Mesendoderm (in vitro differentiated cells): ENCODE data around the gene PAQR8.

Experiments
- DNase-seq: peaks from one replicate; pipeline ENCODE4 v3.0.0; 2013
- H2AK5ac ChIP-seq: 2 replicates; pipeline ENCODE4 v1.6.1; 2013; ENCODE audit warnings: low read length, inconsistent platforms
- H2BK120ac ChIP-seq: 2 replicates; pipeline ENCODE4 v1.6.1; 2013; ENCODE audit warnings: low read depth, mild to moderate bottlenecking, low read length, moderate library complexity, mixed read lengths
- H2BK15ac ChIP-seq: replicated peaks from 2 replicates; pipeline ENCODE4 v1.6.1; 2013; ENCODE audit warnings: low read depth, mild to moderate bottlenecking, moderate library complexity
- H2BK5ac ChIP-seq: 2 replicates; pipeline ENCODE4 v1.6.1; 2013; ENCODE audit warnings: low read length, inconsistent platforms
- H3K18ac ChIP-seq: 2 replicates; pipeline ENCODE4 v1.6.1; 2013; ENCODE audit warnings: mild to moderate bottlenecking, low read length, mixed read lengths
- H3K23ac ChIP-seq: one replicate; pipeline ENCODE4 v1.6.1; 2013; ENCODE audit warnings: low read length
- H3K27ac ChIP-seq: 2 replicates; pipeline ENCODE4 v1.5.1; 2013; ENCODE audit warnings: low read depth, mild to moderate bottlenecking, inconsistent platforms, low read length, moderate library complexity
- H3K27me3 ChIP-seq: 2 replicates; pipeline ENCODE4 v1.6.1; 2013; ENCODE audit warnings: low read length, control low read depth, mild to moderate bottlenecking, inconsistent platforms; ENCODE audit not compliant: insufficient read depth, poor library complexity
- H3K36me3 ChIP-seq: 2 replicates; pipeline ENCODE4 v1.6.1; 2013; ENCODE audit warnings: low read length, inconsistent platforms; ENCODE audit not compliant: control insufficient read depth, insufficient read depth
- H3K4ac ChIP-seq: one replicate; pipeline ENCODE4 v1.6.1; 2013; ENCODE audit warnings: low read depth, mild to moderate bottlenecking, low read length, moderate library complexity
- H3K4me1 ChIP-seq: 2 replicates; pipeline ENCODE4 v1.6.1; 2013; ENCODE audit warnings: low read depth, low read length, inconsistent platforms; ENCODE audit not compliant: control insufficient read depth
- H3K4me2 ChIP-seq: 2 replicates; pipeline ENCODE4 v1.6.1; 2013; ENCODE audit warnings: low read length
- H3K4me3 ChIP-seq: 2 replicates; pipeline ENCODE4 v1.5.1; 2013; ENCODE audit warnings: mild to moderate bottlenecking, low read length
- H3K56ac ChIP-seq: one replicate; pipeline ENCODE4 v1.6.1; 2013; ENCODE audit warnings: low read length
- H3K79me1 ChIP-seq: 2 replicates; pipeline ENCODE4 v1.6.1; 2013; ENCODE audit warnings: low read length, inconsistent platforms
- H3K79me2 ChIP-seq: 2 replicates; pipeline ENCODE4 v1.6.1; 2013; ENCODE audit warnings: mild to moderate bottlenecking, low read length; ENCODE audit not compliant: control insufficient read depth, insufficient read depth
- H3K9ac ChIP-seq: 2 replicates; pipeline ENCODE4 v1.6.1; 2013; ENCODE audit warnings: low read length, inconsistent platforms
- H4K5ac ChIP-seq: one replicate; pipeline ENCODE4 v1.6.1; 2013; ENCODE audit warnings: low read length
- H4K8ac ChIP-seq: one replicate; pipeline ENCODE4 v1.6.1; 2013; ENCODE audit warnings: low read depth, mild to moderate bottlenecking, control low read depth, low read length, moderate library complexity
- WGBS: extraction: QIAGEN DNeasy Blood & Tissue Kit; methylation state at CpG from one replicate; pipeline ENCODE4 v1.1.7; 2013; ENCODE audit warnings: low lambda C conversion rate, missing lambda C conversion rate; ENCODE audit not compliant: insufficient coverage; ENCODE audit errors: extremely low coverage; 5-methylcytosine and 5-hydroxymethylcytosine counted together

PAQR8 gene

DNA sequence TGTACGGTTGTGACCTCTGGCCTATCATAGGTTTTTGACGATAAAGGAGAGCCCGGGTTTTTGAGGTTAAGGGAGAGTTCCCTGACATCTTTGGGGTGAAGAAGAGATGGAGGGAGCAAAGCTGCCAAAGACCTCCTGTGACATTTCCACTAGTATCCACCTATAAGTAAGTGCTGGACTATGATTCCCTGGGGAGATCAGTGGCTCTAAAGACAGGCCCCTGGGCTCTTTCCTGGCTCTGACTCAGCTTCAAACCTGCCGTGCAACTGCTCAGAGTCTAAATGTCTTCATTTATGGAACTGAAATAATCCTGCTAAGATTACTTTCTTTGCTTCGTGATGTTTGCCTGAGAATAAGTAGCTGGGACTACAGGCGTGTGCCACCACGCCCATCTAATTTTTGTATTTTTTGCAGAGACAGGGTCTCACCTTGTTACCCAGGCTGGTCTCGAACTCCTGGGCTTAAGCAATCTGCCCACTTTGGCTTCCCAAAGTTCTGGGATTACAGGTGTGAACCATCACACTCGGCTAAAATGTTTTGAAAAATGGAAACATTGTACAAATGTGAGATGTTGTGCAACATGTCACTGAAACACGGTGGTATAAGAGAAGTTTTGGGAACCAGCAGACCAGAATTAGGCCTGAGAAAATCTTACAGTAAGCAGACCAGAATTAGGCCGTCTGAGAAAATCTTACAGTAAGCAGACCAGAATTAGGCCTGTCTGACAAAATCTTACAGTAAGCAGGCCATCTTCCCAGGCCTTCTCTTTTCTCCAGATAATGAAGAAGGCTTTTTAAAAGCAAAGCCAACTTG lies 1.1 kb upstream of the PAQR8 start:
- no peak overlapping the region for H2BK15ac ChIP-seq
- H3K18ac ChIP-seq: no peak overlapping the region
- no peak overlapping the region for H3K9ac ChIP-seq
- peaks cover 2% of the 10 kb centered on the region for H3K79me1 ChIP-seq
- H2BK120ac ChIP-seq: no peak overlapping the region
- H2AK5ac ChIP-seq: no peak overlapping the region
- no peak overlapping the region for H4K8ac ChIP-seq
- H3K4me3 ChIP-seq: no peak overlapping the region
- no peaks in the 10 kb centered on the region for H3K4me1 ChIP-seq
- no peaks in the 10 kb centered on the region for H3K27me3 ChIP-seq
- WGBS: no CpG with 5 or more reads among the region's 11 CpGs
- no peaks in the 10 kb centered on the region for H3K36me3 ChIP-seq
- no peak overlapping the region for H3K27ac ChIP-seq
- DNase-seq: no peak
- H3K4ac ChIP-seq: no peak overlapping the region
- H3K4me2 ChIP-seq: no peak overlapping the region
- no peak overlapping the region for H3K23ac ChIP-seq
- no peak overlapping the region for H2BK5ac ChIP-seq
- no peaks in the 10 kb centered on the region for H3K79me2 ChIP-seq
- H4K5ac ChIP-seq: no peak overlapping the region
- no peak overlapping the region for H3K56ac ChIP-seq

DNA sequence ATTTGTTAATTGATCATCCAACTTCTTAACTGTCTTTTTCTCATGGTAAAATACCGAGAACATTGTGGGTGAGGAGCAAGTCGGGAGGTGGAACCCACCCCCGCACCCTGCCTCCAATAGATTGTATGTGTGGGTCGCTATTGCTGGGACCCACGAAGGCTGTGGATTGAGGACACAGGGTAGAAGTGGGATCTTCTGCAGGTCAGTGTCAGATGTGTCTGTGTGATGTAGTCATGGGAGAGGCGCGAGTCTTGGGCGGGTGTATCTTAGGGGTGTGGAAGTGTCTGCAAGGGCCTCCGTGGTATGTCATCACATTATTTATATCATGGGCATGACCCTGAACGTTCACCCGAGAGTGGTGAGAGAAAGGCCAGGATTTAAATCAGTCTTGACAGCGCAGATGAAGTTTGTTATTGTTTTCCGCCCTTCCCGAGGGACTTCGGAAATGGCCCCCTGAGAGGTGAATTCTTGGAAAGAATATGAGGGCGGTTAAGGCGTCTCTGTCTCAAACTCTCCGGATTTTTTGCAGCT lies 472 bp upstream of the PAQR8 start:
- no peak overlapping the region for H3K4ac ChIP-seq
- no peak overlapping the region for H2AK5ac ChIP-seq
- H3K4me2 ChIP-seq: peak overlapping the region; percentile 77
- no peaks in the 10 kb centered on the region for H3K36me3 ChIP-seq
- H2BK120ac ChIP-seq: no peak overlapping the region
- no peak overlapping the region for H3K18ac ChIP-seq
- H3K79me2 ChIP-seq: no peaks in the 10 kb centered on the region
- no peak overlapping the region for H3K27ac ChIP-seq
- H2BK5ac ChIP-seq: no peak overlapping the region
- H3K56ac ChIP-seq: peak overlapping the region; percentile 77
- peak overlapping the region; percentile 68 for H3K9ac ChIP-seq
- no peaks in the 10 kb centered on the region for H3K4me1 ChIP-seq
- peak overlapping the region; percentile 57 for H3K4me3 ChIP-seq
- no peak overlapping the region for H3K23ac ChIP-seq
- no peak overlapping the region for H4K8ac ChIP-seq
- no peaks in the 10 kb centered on the region for H3K27me3 ChIP-seq
- DNase-seq: peak; percentile 7
- no CpG with 5 or more reads among the region's 18 CpGs for WGBS
- H2BK15ac ChIP-seq: no peak overlapping the region
- no peak overlapping the region for H4K5ac ChIP-seq
- H3K79me1 ChIP-seq: peaks cover 2% of the 10 kb centered on the region

DNA sequence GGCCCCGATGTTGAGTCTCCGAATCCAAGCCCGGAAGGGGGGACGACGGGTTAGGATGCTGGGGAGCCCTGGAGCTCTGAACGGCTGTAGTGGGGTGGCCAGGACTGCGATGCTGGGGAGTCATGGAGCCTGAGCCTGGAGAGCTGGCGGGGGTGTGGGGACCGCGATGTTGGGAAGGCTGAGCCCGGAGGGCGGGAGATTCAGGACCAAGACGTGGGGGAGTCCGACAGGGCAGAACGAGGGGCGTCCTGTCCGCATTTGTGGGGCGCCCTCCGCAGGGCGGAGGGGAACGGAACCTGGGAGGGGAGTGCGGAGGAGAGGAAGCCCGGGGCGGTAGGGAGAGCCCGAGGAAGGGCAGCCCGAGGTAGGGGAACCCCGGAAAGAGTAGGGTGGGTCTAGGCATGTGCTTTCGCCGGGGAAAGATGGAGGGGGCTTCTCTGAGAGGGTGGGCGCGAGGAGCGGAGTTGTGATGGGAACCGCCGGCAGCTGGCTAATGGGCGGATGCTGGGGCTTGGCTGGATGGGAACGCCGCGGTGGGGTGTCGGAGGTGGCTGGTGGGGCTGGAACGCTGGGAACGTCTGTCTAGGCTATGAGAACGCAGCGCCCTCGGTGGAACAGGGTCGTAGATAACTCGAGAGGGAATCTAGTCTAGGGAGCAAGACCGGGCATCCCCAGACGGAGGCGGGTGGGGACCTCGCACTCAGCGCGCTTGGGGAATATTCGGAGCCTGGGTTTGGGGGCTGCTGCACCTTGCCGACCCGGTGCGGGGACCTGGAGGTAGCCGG lies 684 bp downstream of the PAQR8 start:
- peak overlapping the region; percentile 52 for H3K18ac ChIP-seq
- H3K79me1 ChIP-seq: peaks cover 2% of the 10 kb centered on the region
- no peak overlapping the region for H4K8ac ChIP-seq
- no peaks in the 10 kb centered on the region for H3K36me3 ChIP-seq
- no peaks in the 10 kb centered on the region for H3K27me3 ChIP-seq
- H2BK5ac ChIP-seq: no peak overlapping the region
- peak overlapping the region; percentile 56 for H3K4me3 ChIP-seq
- H2BK120ac ChIP-seq: no peak overlapping the region
- H3K9ac ChIP-seq: peak overlapping the region; percentile 82
- H3K4me2 ChIP-seq: peak overlapping the region; percentile 56
- no CpG with 5 or more reads among the region's 57 CpGs for WGBS
- no peak overlapping the region for H3K27ac ChIP-seq
- H3K4ac ChIP-seq: no peak overlapping the region
- peak overlapping the region; percentile 89 for H3K56ac ChIP-seq
- no peaks in the 10 kb centered on the region for H3K79me2 ChIP-seq
- H3K23ac ChIP-seq: peak overlapping the region; percentile 59
- peak; percentile 30 for DNase-seq
- H4K5ac ChIP-seq: no peak overlapping the region
- H2BK15ac ChIP-seq: no peak overlapping the region
- H3K4me1 ChIP-seq: no peaks in the 10 kb centered on the region
- H2AK5ac ChIP-seq: no peak overlapping the region

- H2AK5ac ChIP-seq: no peak overlapping the region
- no CpG with 5 or more reads among the region's 8 CpGs for WGBS
- no peak overlapping the region for H2BK120ac ChIP-seq
- H3K79me2 ChIP-seq: no peaks in the 10 kb centered on the region
- H2BK5ac ChIP-seq: no peak overlapping the region
- H3K79me1 ChIP-seq: peaks cover 2% of the 10 kb centered on the region
- H3K18ac ChIP-seq: no peak overlapping the region
- no peaks in the 10 kb centered on the region for H3K27me3 ChIP-seq
- peak overlapping the region; percentile 56 for H3K4me2 ChIP-seq
- H4K8ac ChIP-seq: no peak overlapping the region
- H3K27ac ChIP-seq: no peak overlapping the region
- DNase-seq: no peak
- peak overlapping the region; percentile 82 for H3K9ac ChIP-seq
- H3K4me1 ChIP-seq: no peaks in the 10 kb centered on the region
- no peaks in the 10 kb centered on the region for H3K36me3 ChIP-seq
- H3K23ac ChIP-seq: peak overlapping the region; percentile 52
- H3K56ac ChIP-seq: peak overlapping the region; percentile 89
- peak overlapping the region; percentile 56 for H3K4me3 ChIP-seq
- no peak overlapping the region for H2BK15ac ChIP-seq
- no peak overlapping the region for H4K5ac ChIP-seq
- no peak overlapping the region for H3K4ac ChIP-seq
These were observed 1.4 kb downstream of the PAQR8 start for GRCh38 chr6:52363228-52363867.

GRCh38 chr6:52364480-52365166 lies 2.7 kb downstream of the PAQR8 start:
- no peaks in the 10 kb centered on the region for H3K36me3 ChIP-seq
- no peak overlapping the region for H2BK15ac ChIP-seq
- H3K4me1 ChIP-seq: no peaks in the 10 kb centered on the region
- no peak overlapping the region for H4K8ac ChIP-seq
- no peak overlapping the region for H3K56ac ChIP-seq
- no peak overlapping the region for H4K5ac ChIP-seq
- H3K27ac ChIP-seq: no peak overlapping the region
- H2BK120ac ChIP-seq: no peak overlapping the region
- H3K4me3 ChIP-seq: no peak overlapping the region
- H3K9ac ChIP-seq: no peak overlapping the region
- DNase-seq: no peak
- no peak overlapping the region for H3K23ac ChIP-seq
- no peak overlapping the region for H3K18ac ChIP-seq
- H3K27me3 ChIP-seq: no peaks in the 10 kb centered on the region
- H3K79me1 ChIP-seq: peaks cover 2% of the 10 kb centered on the region
- no CpG with 5 or more reads among the region's 5 CpGs for whole genome bisulfite sequencing
- no peaks in the 10 kb centered on the region for H3K79me2 ChIP-seq
- H2BK5ac ChIP-seq: no peak overlapping the region
- no peak overlapping the region for H2AK5ac ChIP-seq
- no peak overlapping the region for H3K4ac ChIP-seq
- no peak overlapping the region for H3K4me2 ChIP-seq
